Smooth muscle cell of bladder (primary cell): ENCODE measurements around the gene OR11L1. TPM values are rescaled to one million over a fixed set of nuclear protein-coding genes. Genes with fewer than 3 reads are reported as not detected.

ENCODE experiments used
- total RNA-seq: library from RNA; depleted of rRNA; stranded (reverse); fragments of >200 nt; gene quantifications from 2 replicates; pipeline ENCODE4 v1.2.3, GENCODE V29; 2014

Gene OR11L1, protein sequence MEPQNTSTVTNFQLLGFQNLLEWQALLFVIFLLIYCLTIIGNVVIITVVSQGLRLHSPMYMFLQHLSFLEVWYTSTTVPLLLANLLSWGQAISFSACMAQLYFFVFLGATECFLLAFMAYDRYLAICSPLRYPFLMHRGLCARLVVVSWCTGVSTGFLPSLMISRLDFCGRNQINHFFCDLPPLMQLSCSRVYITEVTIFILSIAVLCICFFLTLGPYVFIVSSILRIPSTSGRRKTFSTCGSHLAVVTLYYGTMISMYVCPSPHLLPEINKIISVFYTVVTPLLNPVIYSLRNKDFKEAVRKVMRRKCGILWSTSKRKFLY
- not detected in 2 replicates for total RNA-seq

GRCh38 chr1:247841796-247842195, at the start of gene OR11L1:
Gene OR11L1, minus strand, starts transcription at chr1:247841896. Its CDS starts 0 bp downstream, at chr1:247841896.

DNA sequence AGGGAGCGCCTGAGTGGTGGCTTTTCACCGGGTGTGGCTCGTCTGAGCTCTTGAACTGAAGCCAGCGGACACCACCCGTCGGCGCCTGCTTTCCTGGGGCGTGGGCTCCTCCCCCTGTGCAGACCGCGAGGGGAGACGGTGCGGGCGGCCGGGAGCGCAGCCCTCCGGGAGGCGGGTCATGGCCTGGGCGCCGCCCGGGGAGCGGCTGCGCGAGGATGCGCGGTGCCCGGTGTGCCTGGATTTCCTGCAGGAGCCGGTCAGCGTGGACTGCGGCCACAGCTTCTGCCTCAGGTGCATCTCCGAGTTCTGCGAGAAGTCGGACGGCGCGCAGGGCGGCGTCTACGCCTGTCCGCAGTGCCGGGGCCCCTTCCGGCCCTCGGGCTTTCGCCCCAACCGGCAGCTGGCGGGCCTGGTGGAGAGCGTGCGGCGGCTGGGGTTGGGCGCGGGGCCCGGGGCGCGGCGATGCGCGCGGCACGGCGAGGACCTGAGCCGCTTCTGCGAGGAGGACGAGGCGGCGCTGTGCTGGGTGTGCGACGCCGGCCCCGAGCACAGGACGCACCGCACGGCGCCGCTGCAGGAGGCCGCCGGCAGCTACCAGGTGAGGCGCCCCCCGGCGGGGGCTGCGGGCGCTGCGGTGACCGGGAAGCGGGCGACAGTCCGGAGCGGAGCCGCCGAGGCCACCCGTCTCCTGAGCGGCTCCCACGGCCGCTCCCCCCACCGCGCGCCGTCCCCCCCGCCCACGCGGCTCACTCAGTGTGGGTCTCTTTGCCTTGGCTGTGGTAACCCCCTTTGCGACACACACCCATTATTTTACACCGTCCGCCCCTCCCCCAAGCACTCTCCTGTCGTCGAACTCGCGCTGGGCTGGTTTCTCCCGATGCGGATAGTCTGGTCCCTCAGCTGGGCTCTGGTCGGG, 15.6 kb upstream of the OR11L1 start, which contains the start of gene TRIM58:
TRIM58 (plus strand) TSS at position 119 of the 916 bp plus-strand sequence; CDS start at position 179, 60 bp downstream.

DNA sequence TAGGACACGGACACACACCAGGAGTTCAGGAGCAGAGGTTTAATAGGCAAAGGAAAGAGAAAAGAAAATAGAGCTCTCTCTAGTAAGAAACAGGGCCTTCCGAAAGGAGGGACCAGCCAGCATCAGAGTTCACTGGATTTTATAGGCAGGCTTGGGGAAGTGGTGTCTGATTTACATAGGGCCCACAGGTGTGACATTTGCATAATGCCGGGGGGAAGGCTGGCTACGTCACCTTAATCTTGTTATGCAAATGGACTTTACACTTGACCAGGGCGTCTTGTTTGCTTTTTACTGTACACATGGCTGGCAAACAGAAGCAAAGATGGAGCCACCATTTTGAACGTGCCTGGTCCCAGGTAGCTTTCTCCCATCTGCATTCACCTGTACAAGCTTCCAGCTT, 17.7 kb downstream of the OR11L1 start, which contains the start of gene OR14A16:
OR14A16 (minus strand) TSS at position 97 of the 400 bp plus-strand sequence. CDS start 8,390 bp downstream, outside the sequence.

Other genes starting within 250 kb of the OR11L1 start
- not detected in 2 replicates for gene OR2G3, start 236.3 kb downstream of the OR11L1 start, total RNA-seq
- not detected in 2 replicates for gene OR13G1, start 162.2 kb downstream of the OR11L1 start, total RNA-seq
- not detected in 2 replicates for gene OR6F1, start 125.2 kb downstream of the OR11L1 start, total RNA-seq
- gene OR14K1, start 103.3 kb downstream of the OR11L1 start, total RNA-seq = not detected in 2 replicates
- not detected in 2 replicates for gene OR14A2, start 93.8 kb downstream of the OR11L1 start, total RNA-seq
- not detected in 2 replicates for gene OR1C1, start 81.3 kb downstream of the OR11L1 start, total RNA-seq
- gene OR14A16, start 17.8 kb downstream of the OR11L1 start, total RNA-seq = not detected in 2 replicates
- 0.14 and 0.18 TPM in 2 replicates for gene TRIM58, start 15.3 kb upstream of the OR11L1 start, total RNA-seq
- not detected in 2 replicates for gene OR2W3, start 53.7 kb upstream of the OR11L1 start, total RNA-seq
- gene OR2T8, start 78.4 kb upstream of the OR11L1 start, total RNA-seq = not detected in 2 replicates
- not detected in 2 replicates for gene OR2AJ1, start 83.0 kb upstream of the OR11L1 start, total RNA-seq
- not detected in 2 replicates for gene OR2L8, start 107.0 kb upstream of the OR11L1 start, total RNA-seq
- not detected in 2 replicates for gene OR2AK2, start 123.3 kb upstream of the OR11L1 start, total RNA-seq
- not detected in 2 replicates for gene OR2L5, start 171.8 kb upstream of the OR11L1 start, total RNA-seq
- gene OR2L2, start 188.2 kb upstream of the OR11L1 start, total RNA-seq = under 0.01 TPM in 1 of 2 replicates, not detected in the other
- not detected in 2 replicates for gene OR2L3, start 204.9 kb upstream of the OR11L1 start, total RNA-seq